Esophagus (tissue), 2 donors: ENCODE data around the gene ZNF513. TPM values are rescaled to one million over a fixed set of nuclear protein-coding genes. Genes with fewer than 3 reads are reported as not detected.
"Not testable (repeated sequence)": the region's sequence is repeated elsewhere in the genome, so short reads cannot be mapped to it uniquely, and the experiment has no call there.

Experiments used
- H3K27ac ChIP-seq, 2 donors: one replicate each; pipeline ENCODE4 v1.5.1; 2013; ENCODE audit warnings: low read depth in 2 of 2, mild to moderate bottlenecking in 2 of 2, inconsistent platforms in 1 of 2, low read length in 1 of 2, moderate library complexity in 1 of 2
- H3K27me3 ChIP-seq, 2 donors: one replicate each; pipeline ENCODE4 v1.6.1; 2013; ENCODE audit warnings: low read length in 2 of 2, control low read depth in 1 of 2, mild to moderate bottlenecking in 1 of 2; ENCODE audit not compliant: insufficient read depth in 2 of 2, control insufficient read depth in 1 of 2
- H3K36me3 ChIP-seq, 2 donors: one replicate each; pipeline ENCODE4 v1.6.1; 2013; ENCODE audit warnings: low read length in 1 of 2; ENCODE audit not compliant: control insufficient read depth in 2 of 2, insufficient read depth in 2 of 2
- H3K4me1 ChIP-seq, 2 donors: one replicate each; pipeline ENCODE4 v1.6.1; 2013; ENCODE audit warnings: low read length in 1 of 2; ENCODE audit not compliant: control insufficient read depth in 2 of 2, insufficient read depth in 2 of 2
- H3K4me3 ChIP-seq, 2 donors: one replicate each; pipeline ENCODE4 v1.5.1; 2013; ENCODE audit warnings: low read length in 2 of 2, mild to moderate bottlenecking in 2 of 2, low read depth in 1 of 2, moderate library complexity in 1 of 2
- H3K9me3 ChIP-seq, 2 donors: one replicate each; pipeline ENCODE4 v1.6.1; 2013; ENCODE audit warnings: mild to moderate bottlenecking in 2 of 2, low read depth in 1 of 2, low read length in 1 of 2, moderate library complexity in 1 of 2; ENCODE audit not compliant: control insufficient read depth in 2 of 2, insufficient read depth in 1 of 2
- WGBS, 2 donors: extraction: QIAGEN DNeasy Blood & Tissue Kit; methylation state at CpG; one replicate each; pipeline ENCODE4 v1.1.7; 2013; 5-methylcytosine and 5-hydroxymethylcytosine counted together
- polyA plus RNA-seq, 2 donors: library from polyadenylated mRNA; stranded (reverse); fragments of 200-250 nt; gene quantifications; one replicate each; pipeline ENCODE4 v1.2.3, GENCODE V29; 2013
- donor health status: healthy with polysubstance abuse.
- donor health status: Bipolar disorder and iron deficiency.

ZNF513 gene
- polyA plus RNA-seq, 2 donors: 20.0 to 34.5 TPM

DNA sequence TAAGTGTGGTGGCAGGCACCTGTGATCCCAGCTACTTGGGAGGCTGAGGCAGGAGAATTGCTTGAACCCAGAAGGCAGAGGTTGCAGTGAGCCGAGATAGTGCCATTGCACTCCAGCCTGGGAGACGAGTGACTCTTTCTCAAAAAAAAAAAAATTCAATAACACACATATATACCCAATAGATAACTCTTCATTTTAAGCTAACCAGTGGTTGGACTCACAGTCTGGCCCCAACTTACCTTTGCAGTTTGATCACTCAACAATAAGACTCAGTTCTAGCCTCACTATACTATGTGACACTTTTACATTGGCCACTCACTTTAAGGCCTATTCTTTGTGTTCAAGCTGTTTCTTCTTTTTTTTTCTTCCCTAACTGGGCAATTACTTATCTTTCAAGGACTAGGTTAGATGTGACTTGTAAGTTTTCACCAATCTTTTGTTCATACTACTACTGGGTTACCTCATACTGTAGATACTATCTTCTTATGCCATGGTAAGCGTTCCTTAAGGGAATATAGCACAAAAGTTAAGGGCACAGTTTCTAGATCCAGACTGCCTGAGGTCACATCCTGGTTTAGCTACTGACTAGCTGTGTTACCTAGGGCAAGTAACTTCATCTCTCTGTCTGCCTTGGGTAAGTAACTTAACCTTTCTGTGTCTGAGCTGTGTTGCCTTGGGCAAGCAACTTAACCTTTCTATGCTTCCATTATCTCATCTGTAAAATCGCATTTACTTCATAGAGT is 17.7 kb downstream of the ZNF513 start:
- H3K27ac ChIP-seq: no peak overlapping the region
- peaks cover 20 to 32% of the 10 kb centered on the region in 2 donors for H3K36me3 ChIP-seq
- H3K4me1 ChIP-seq: no peaks in the 10 kb centered on the region
- H3K4me3 ChIP-seq: no peak overlapping the region
- 91 to 93% methylated on average over 4 of the region's 4 CpGs for WGBS, 2 donors
- H3K9me3 ChIP-seq: no peaks in the 10 kb centered on the region
- H3K27me3 ChIP-seq: no peaks in the 10 kb centered on the region

DNA sequence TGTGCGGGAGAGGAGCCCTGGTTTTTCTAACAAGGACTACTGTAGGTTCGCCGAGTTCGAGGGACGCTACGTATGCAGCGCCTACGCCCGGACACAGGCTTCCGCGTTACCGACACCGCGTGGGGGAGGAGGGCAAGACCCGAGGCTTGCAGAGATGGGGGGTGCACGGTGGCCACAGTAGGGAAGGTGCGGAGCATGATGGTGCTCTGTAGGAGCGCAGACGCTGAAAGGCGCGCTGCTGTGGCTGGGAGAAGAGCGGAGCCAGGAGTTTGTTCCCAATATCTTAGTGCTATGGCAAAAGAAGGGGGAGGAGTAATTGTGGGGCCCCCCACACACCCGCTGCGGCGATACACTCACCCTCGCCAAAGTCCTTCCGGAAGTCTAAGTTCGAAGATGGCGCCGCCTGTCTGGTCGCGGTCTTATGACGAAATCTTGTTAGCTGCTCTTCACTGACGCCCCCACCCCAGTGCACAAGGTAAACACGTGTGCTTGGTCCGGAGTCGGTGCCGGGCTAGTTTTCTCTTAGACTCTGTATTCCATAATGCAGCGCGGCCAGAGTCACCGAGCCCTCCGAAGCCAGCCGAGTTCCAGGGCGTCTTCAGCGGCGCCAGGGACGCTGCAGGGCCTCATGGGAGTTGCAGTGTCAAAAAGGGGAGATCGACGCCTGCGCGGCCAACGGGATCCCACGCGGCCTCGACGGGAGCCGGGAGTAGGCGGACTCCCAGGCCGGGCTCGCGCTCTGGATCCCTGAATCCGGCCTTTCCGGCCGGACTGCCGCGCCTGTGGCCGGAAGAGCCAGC is 24.0 kb downstream of the ZNF513 start, which contains the start of gene GTF3C2:
Gene GTF3C2, minus strand, starts transcription at position 383 of the 800 bp plus-strand sequence. CDS start 13,210 bp downstream, outside the sequence.
- peak within 1 kb of the TSS; percentile 86 to 99 for H3K27ac ChIP-seq
- no peaks in the 10 kb centered on the region for H3K36me3 ChIP-seq
- 0 to 1% methylated on average over 67 of the region's 67 CpGs for WGBS, 2 donors
- peaks cover 0 to 2% of the 10 kb centered on the region in 2 donors for H3K4me1 ChIP-seq
- no peaks in the 10 kb centered on the region for H3K9me3 ChIP-seq
- H3K27me3 ChIP-seq: no peaks in the 10 kb centered on the region
- peak within 1 kb of the TSS; percentile 67 to 97 for H3K4me3 ChIP-seq

DNA sequence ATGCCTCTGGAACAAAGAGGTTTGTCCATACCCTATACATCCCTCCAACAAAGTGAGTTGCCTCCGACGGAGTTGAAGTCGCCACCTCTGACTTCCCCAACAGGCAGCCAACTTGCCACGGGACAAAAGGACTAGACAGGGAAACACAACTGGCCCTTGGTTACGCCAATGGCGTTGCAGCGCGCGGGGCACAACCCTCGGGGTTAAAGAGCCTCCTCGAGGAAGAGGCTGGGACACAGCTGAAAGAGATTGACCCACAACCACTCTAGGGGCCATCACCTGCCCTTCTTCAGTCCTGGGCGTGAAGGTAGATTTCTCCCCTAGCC is 24.5 kb downstream of the ZNF513 start:
- 0% methylated on average over 12 of the region's 12 CpGs for WGBS, 2 donors
- H3K9me3 ChIP-seq: no peaks in the 10 kb centered on the region
- peak overlapping the region; percentile 86 to 99 for H3K27ac ChIP-seq
- H3K4me1 ChIP-seq: peaks cover 0 to 2% of the 10 kb centered on the region in 2 donors
- peak overlapping the region; percentile 67 to 97 for H3K4me3 ChIP-seq
- H3K36me3 ChIP-seq: no peaks in the 10 kb centered on the region
- H3K27me3 ChIP-seq: no peaks in the 10 kb centered on the region

DNA sequence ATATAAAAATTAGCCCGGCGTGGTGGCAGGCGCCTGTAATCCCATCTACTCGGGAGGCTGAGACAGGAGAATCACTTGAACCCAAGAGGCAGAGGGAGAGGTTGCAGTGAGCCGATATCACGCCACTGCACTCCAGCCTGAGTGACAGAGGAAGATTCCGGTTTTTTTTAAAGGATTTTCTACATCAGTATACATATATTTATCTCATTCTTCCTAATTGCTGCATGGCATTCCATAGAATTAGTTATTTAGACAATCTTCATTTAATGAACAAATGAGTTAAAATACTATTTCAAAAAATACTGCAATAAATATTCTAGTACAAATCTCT is 26.0 kb downstream of the ZNF513 start:
- no peaks in the 10 kb centered on the region for H3K27me3 ChIP-seq
- WGBS, 2 donors: 87 to 90% methylated on average over 7 of the region's 7 CpGs
- H3K4me3 ChIP-seq: no peak overlapping the region
- no peaks in the 10 kb centered on the region for H3K9me3 ChIP-seq
- H3K4me1 ChIP-seq: peaks cover 0 to 2% of the 10 kb centered on the region in 2 donors
- no peak overlapping the region for H3K27ac ChIP-seq
- no peaks in the 10 kb centered on the region for H3K36me3 ChIP-seq

DNA sequence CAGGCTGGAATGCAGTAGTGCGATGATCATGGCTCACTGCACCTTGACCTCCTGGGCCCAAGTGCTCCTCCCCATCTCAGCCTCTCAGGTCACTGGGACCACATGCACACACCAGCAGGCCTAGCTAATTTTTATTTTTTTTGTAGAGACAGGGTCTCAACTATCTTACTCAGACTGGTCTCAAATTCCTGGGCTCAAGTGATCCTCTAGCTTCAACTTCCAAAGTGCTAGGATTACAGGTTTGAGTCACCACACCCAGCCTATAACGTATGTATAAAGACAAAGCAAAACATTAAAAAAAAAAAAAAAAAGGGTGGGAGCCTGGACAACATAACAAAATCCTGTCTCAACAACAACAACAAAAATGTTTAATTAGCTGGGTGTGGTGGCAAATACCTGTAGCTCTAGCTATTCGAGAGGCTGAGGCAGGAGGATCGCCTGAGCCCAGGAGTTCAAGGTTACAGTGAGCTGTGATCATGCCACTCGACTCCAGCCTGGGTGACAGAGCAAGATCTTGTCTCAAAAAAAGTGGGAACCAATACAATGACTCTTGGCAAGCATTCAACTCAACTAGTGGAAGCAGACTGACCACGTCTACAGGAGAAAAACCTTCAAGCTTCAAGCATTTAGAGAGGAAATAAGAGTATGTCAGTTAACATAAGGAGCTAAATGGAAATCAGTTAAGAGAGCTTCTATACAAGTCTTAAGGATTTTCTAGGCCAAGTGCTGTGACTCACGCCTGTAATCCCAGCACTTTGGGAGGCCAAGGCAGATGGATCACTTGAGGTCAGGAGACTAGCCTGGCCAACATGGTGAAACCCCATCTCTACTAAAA is 26.6 kb downstream of the ZNF513 start:
- WGBS, 2 donors: 66 to 70% methylated on average over 7 of the region's 7 CpGs
- Histone ChIP-seq H3K4me3 (no peak overlapping the region), H3K9me3 (no peaks in the 10 kb centered on the region), H3K36me3 (no peaks in the 10 kb centered on the region), H3K27ac (peak overlapping the region; percentile 59 to 71), H3K27me3 (no peaks in the 10 kb centered on the region), H3K4me1 (peaks cover 0 to 2% of the 10 kb centered on the region in 2 donors)

DNA sequence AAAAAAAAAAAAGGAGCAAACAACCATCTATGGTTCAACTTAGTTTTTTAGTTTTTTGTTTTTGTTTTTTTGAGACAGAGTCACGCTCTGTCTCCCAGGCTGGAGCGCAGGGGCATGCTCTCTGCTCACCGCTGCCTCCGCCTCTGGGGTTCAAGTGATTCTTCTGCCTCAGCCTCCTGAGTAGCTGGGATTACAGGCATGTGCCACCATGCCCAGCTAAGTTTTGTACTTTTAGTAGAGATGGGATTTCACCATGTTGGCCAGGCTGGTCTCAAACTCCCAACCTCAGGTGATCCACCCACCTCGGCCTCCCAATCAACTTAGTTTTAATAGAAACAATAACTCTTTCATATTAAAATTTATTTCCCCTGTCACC is 27.2 kb downstream of the ZNF513 start:
- H3K4me1 ChIP-seq: not testable (repeated sequence)
- peak overlapping the region; percentile 59 to 71 for H3K27ac ChIP-seq
- WGBS, 2 donors: 96 to 97% methylated on average over 5 of the region's 5 CpGs

DNA sequence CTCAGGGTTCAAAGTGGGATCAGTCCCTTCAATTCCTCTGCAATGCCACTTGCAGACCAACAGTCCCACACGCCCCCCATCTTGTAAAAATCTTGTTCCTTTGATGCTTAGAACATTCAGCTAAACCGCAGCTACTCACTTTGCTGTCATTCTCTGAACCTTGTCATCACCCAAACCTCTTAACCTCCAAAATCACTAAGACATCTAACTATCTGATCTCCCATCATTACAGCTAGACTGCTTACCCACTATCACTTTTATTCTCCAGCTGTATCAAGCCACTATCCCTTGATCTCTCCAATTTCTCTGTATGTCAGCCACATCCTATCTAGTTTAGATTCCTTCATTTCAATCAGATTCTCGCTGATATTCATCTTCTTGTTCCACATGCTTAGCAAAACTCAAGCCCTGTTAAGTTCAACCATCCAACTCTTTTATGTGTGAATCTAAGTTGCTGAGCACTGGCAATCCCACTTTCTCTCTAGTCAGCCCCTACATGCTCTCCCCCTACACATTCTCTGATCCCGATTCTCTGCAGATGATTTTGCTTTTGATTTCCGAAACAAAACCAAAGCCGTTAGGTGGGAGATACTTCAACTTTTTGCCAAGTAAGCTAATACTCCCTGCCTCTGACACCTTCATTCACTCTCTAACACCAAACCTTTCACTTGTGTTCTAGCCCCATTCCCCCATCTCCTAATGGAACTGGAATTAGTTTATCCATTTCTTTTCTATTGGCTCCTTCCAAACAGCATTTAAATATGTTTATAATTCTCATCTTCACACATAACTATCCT is 28.5 kb downstream of the ZNF513 start:
- no peak overlapping the region for H3K27ac ChIP-seq
- no peak overlapping the region for H3K4me3 ChIP-seq
- H3K9me3 ChIP-seq: no peaks in the 10 kb centered on the region
- WGBS, 2 donors: 77 to 79% methylated on average over 6 of the region's 6 CpGs
- no peaks in the 10 kb centered on the region for H3K36me3 ChIP-seq
- no peaks in the 10 kb centered on the region for H3K27me3 ChIP-seq
- peaks cover 0 to 4% of the 10 kb centered on the region in 2 donors for H3K4me1 ChIP-seq

More for the DNA sequence above, 27.2 kb downstream of the ZNF513 start:
- not testable (repeated sequence) for H3K36me3 ChIP-seq, H3K4me3 ChIP-seq, H3K9me3 ChIP-seq, H3K27me3 ChIP-seq

DNA sequence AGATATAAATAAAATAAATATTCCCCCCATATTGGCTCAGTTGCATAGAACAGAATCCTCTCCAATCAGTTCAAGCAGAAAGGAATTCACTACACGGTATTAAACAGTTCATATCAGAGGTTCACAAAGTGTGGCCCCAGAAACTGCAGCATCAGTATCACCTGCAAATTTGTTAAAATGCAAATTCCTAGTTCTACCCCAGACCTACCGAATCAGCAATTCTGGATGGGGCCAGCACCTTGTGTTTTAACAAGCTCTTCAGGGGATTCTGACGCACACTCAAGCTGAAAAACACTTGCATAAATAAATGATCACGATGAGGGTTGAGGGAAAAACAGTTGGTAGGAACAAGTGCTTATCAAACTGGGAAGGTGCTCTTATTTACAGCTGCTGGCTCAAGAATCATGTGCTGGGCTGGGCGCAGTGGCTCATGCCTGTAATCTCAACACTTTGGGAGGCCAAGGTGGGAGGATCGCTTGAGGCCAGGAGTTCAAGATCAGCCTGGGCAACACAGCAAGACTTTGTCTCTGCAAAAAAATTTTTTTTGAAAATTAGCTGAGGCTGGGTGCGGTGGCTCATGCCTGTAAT is 30.3 kb downstream of the ZNF513 start:
- H3K36me3 ChIP-seq: no peaks in the 10 kb centered on the region
- no peak overlapping the region for H3K27ac ChIP-seq
- peaks cover 0 to 4% of the 10 kb centered on the region in 2 donors for H3K4me1 ChIP-seq
- no peak overlapping the region for H3K4me3 ChIP-seq
- WGBS, 2 donors: 81 to 89% methylated on average over 7 of the region's 7 CpGs
- H3K9me3 ChIP-seq: no peaks in the 10 kb centered on the region
- H3K27me3 ChIP-seq: no peaks in the 10 kb centered on the region
